Liver (tissue), 9 donors: ENCODE results near the gene SLC2A1. TPM values are rescaled to one million over a fixed set of nuclear protein-coding genes. Genes with fewer than 3 reads are reported as not detected.

Source experiments
- DNase-seq: peaks from one replicate; pipeline ENCODE4 v3.0.0-alpha.2; 2017; ENCODE audit warnings: low spot score
- H3K27ac ChIP-seq, 2 donors: one replicate each; pipeline ENCODE4 v1.7.0; 2013; ENCODE audit warnings: inconsistent platforms in 2 of 2, low read length in 2 of 2, control low read depth in 1 of 2, low read depth in 1 of 2, mild to moderate bottlenecking in 1 of 2
- H3K27me3 ChIP-seq, 4 donors: one replicate each; pipeline versions ENCODE4 v1.6.1 to v1.7.0; 2013; ENCODE audit warnings: low read length in 3 of 4, inconsistent platforms in 1 of 4, mild to moderate bottlenecking in 1 of 4, moderate library complexity in 1 of 4; ENCODE audit not compliant: control insufficient read depth in 4 of 4, insufficient read depth in 4 of 4
- H3K36me3 ChIP-seq, 4 donors: one replicate each; pipeline versions ENCODE4 v1.6.1 to v1.7.0; 2013; ENCODE audit warnings: low read length in 3 of 4, mild to moderate bottlenecking in 3 of 4, low read depth in 1 of 4, moderate library complexity in 1 of 4; ENCODE audit not compliant: control insufficient read depth in 4 of 4, insufficient read depth in 3 of 4
- H3K4me1 ChIP-seq, 4 donors: one replicate each; pipeline versions ENCODE4 v1.6.1 to v1.7.0; 2013; ENCODE audit warnings: low read length in 3 of 4, mild to moderate bottlenecking in 3 of 4, moderate library complexity in 1 of 4; ENCODE audit not compliant: control insufficient read depth in 4 of 4, insufficient read depth in 4 of 4
- H3K4me3 ChIP-seq, 3 donors: one replicate each; pipeline versions ENCODE4 v1.6.1 to v1.7.0; 2013; ENCODE audit warnings: low read length in 3 of 3, control low read depth in 1 of 3, low read depth in 1 of 3, mild to moderate bottlenecking in 1 of 3
- H3K9ac ChIP-seq, 2 donors: one replicate each; pipeline ENCODE4 v1.7.0; 2013; ENCODE audit warnings: low read length in 2 of 2, mild to moderate bottlenecking in 2 of 2, moderate library complexity in 2 of 2, control low read depth in 1 of 2, low read depth in 1 of 2
- H3K9me3 ChIP-seq, 4 donors: one replicate each; pipeline versions ENCODE4 v1.6.1 to v1.7.0; 2013; ENCODE audit warnings: low read length in 3 of 4; ENCODE audit not compliant: control insufficient read depth in 4 of 4
- EGR1 ChIP-seq, 2 donors: IDR thresholded peaks; 2 replicates each; pipeline ENCODE4 v1.6.1; 2016 to 2018; ENCODE audit warnings: antibody characterized with exemption in 2 of 2, low read depth in 2 of 2
- FOXA1 ChIP-seq: IDR thresholded peaks from 2 replicates; pipeline ENCODE4 v1.6.1; 2016; ENCODE audit warnings: antibody characterized with exemption
- FOXA2 ChIP-seq: IDR thresholded peaks from 2 replicates; pipeline ENCODE4 v1.6.1; 2016; ENCODE audit warnings: antibody characterized with exemption
- GABPA ChIP-seq, 2 donors: IDR thresholded peaks in 1 of 2; conservative IDR thresholded peaks in 1 of 2; 2 replicates each; pipeline ENCODE4 v1.6.1; 2016; ENCODE audit warnings: antibody characterized with exemption in 2 of 2, mild to moderate bottlenecking in 1 of 2, moderate library complexity in 1 of 2
- HNF4A ChIP-seq, 2 donors: conservative IDR thresholded peaks; 2 replicates each; pipeline ENCODE4 v1.6.1; 2016; ENCODE audit warnings: antibody characterized with exemption in 2 of 2, mild to moderate bottlenecking in 2 of 2
- HNF4G ChIP-seq: IDR thresholded peaks from 2 replicates; pipeline ENCODE4 v1.6.1; 2016; ENCODE audit warnings: antibody characterized with exemption
- JUND ChIP-seq, 2 donors: IDR thresholded peaks; 2 replicates each; pipeline ENCODE4 v1.6.1; 2016; ENCODE audit warnings: antibody characterized with exemption in 2 of 2
- MAX ChIP-seq: IDR thresholded peaks from 2 replicates; pipeline ENCODE4 v1.6.1; 2016; ENCODE audit warnings: antibody characterized with exemption
- NR2F2 ChIP-seq: IDR thresholded peaks from 2 replicates; pipeline ENCODE4 v1.6.1; 2016; ENCODE audit warnings: antibody characterized with exemption
- RAD21 ChIP-seq, 2 donors: IDR thresholded peaks; 2 replicates each; pipeline ENCODE4 v1.6.1; 2016; ENCODE audit warnings: antibody characterized with exemption in 2 of 2, mild to moderate bottlenecking in 2 of 2
- REST ChIP-seq: IDR thresholded peaks from 2 replicates; pipeline ENCODE4 v1.6.1; 2016; ENCODE audit warnings: antibody characterized with exemption, mild to moderate bottlenecking
- RXRA ChIP-seq, 2 donors: IDR thresholded peaks; 2 replicates each; pipeline ENCODE4 v1.6.1; 2017 to 2018; ENCODE audit warnings: antibody characterized with exemption in 2 of 2, mild to moderate bottlenecking in 1 of 2
- SP1 ChIP-seq: IDR thresholded peaks from 2 replicates; pipeline ENCODE4 v1.6.1; 2018; ENCODE audit warnings: antibody characterized with exemption, mild to moderate bottlenecking
- TAF1 ChIP-seq: conservative IDR thresholded peaks from 2 replicates; pipeline ENCODE4 v1.6.1; 2016; ENCODE audit warnings: antibody characterized with exemption, mild to moderate bottlenecking
- YY1 ChIP-seq: IDR thresholded peaks from 2 replicates; pipeline ENCODE4 v1.6.1; 2016; ENCODE audit warnings: antibody characterized with exemption, mild to moderate bottlenecking
- WGBS: extraction: QIAGEN DNeasy Blood & Tissue Kit; methylation state at CpG from one replicate; pipeline ENCODE4 v1.1.7; 2013; 5-methylcytosine and 5-hydroxymethylcytosine counted together
- polyA plus RNA-seq, 2 donors: library from polyadenylated mRNA; stranded (reverse) in 1 of 2; unstranded in 1 of 2; fragments of 200-250 nt in 1 of 2; fragments of >200 nt in 1 of 2; fragmentation: Nextera tagmentation in 1 of 2; extraction: Ambion mirVana in 1 of 2; gene quantifications; one replicate each; pipeline versions ENCODE4 v1.2.1 to v1.2.3, GENCODE V29; 2013 to 2015
- total RNA-seq, 2 donors: library from RNA; depleted of rRNA; stranded (reverse); fragments of >200 nt; gene quantifications; one replicate each; pipeline ENCODE4 v1.2.3, GENCODE V29; 2014
- TF ChIP-seq, protein P1 (sequence below): fragments of 150-350 bp; IDR thresholded peaks from 2 replicates; pipeline ENCODE4 v1.5.1; 2017; ENCODE audit warnings: improper control_type of control experiment, low read depth, low read length; ENCODE audit not compliant: missing input control
- TF ChIP-seq, protein P2 (sequence below): IDR thresholded peaks from 2 replicates; pipeline ENCODE4 v1.6.1; 2016; ENCODE audit warnings: antibody characterized with exemption
- TF ChIP-seq, protein P3 (sequence below): IDR thresholded peaks from 2 replicates; pipeline ENCODE4 v1.6.1; 2016; ENCODE audit warnings: antibody characterized with exemption
- donor health status: healthy.
- donor health status: healthy.
- donor health status: healthy.
- donor health status: healthy.
- donor health status: healthy.

Gene SLC2A1
- total and polyA plus RNA-seq, 4 donors = 1.1 to 675 (median 3.0) TPM

- TF ChIP-seq, protein P1, sequence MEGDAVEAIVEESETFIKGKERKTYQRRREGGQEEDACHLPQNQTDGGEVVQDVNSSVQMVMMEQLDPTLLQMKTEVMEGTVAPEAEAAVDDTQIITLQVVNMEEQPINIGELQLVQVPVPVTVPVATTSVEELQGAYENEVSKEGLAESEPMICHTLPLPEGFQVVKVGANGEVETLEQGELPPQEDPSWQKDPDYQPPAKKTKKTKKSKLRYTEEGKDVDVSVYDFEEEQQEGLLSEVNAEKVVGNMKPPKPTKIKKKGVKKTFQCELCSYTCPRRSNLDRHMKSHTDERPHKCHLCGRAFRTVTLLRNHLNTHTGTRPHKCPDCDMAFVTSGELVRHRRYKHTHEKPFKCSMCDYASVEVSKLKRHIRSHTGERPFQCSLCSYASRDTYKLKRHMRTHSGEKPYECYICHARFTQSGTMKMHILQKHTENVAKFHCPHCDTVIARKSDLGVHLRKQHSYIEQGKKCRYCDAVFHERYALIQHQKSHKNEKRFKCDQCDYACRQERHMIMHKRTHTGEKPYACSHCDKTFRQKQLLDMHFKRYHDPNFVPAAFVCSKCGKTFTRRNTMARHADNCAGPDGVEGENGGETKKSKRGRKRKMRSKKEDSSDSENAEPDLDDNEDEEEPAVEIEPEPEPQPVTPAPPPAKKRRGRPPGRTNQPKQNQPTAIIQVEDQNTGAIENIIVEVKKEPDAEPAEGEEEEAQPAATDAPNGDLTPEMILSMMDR = no peak
- no peak for TF ChIP-seq JUND (IDR thresholded peaks at IDR 0.05)
- TF ChIP-seq HNF4G = no peak
- TF ChIP-seq FOXA2 = no peak
- TF ChIP-seq TAF1 = no peak
- TF ChIP-seq RAD21 (IDR thresholded peaks at IDR 0.05) = no peak
Measured at GRCh38 chr1:42971841-42972291, 13.2 kb upstream of the SLC2A1 start (continued).

DNA sequence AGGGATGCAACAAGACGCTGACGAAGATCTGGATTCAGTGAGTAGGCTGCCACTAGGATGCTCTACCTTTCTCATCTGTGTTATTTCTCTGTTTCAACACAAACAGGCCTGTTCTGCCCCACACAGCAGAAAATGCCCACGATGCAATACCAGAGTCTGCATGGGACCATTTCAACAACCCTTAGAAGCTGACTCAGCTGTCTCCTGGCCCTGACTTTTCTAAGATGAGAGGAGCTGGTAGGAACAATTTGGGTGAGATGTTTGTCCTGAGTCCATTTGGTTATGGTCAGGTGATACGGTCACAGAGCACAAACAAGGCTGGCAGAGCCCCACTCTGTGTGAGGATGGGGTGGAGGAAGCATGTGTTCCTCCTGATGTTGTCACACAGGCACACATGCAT is 11.5 kb upstream of the SLC2A1 start:
- no peak overlapping the region for H3K27ac ChIP-seq
- H3K4me1 ChIP-seq = no peaks in the 10 kb centered on the region
- TF ChIP-seq YY1 (no peak), JUND (IDR thresholded peaks at IDR 0.05) (no peak), EGR1 (IDR thresholded peaks at IDR 0.05; ENCODE audit: low read depth in 2 of 2) (no peak), FOXA2 (no peak), HNF4A (conservative IDR thresholded peaks at IDR 0.05) (no peak), RXRA (IDR thresholded peaks at IDR 0.05) (no peak), SP1 (no peak), HNF4G (no peak), RAD21 (IDR thresholded peaks at IDR 0.05) (no peak), TAF1 (no peak), FOXA1 (no peak), NR2F2 (no peak), REST (no peak), GABPA (IDR thresholded peaks at IDR 0.05 in 1 of 2, conservative IDR thresholded peaks at IDR 0.05 in 1 of 2) (no peak), MAX (no peak)
- TF ChIP-seq, protein P2, sequence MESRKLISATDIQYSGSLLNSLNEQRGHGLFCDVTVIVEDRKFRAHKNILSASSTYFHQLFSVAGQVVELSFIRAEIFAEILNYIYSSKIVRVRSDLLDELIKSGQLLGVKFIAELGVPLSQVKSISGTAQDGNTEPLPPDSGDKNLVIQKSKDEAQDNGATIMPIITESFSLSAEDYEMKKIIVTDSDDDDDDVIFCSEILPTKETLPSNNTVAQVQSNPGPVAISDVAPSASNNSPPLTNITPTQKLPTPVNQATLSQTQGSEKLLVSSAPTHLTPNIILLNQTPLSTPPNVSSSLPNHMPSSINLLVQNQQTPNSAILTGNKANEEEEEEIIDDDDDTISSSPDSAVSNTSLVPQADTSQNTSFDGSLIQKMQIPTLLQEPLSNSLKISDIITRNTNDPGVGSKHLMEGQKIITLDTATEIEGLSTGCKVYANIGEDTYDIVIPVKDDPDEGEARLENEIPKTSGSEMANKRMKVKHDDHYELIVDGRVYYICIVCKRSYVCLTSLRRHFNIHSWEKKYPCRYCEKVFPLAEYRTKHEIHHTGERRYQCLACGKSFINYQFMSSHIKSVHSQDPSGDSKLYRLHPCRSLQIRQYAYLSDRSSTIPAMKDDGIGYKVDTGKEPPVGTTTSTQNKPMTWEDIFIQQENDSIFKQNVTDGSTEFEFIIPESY = no peak
- TF ChIP-seq, protein P1 = no peak
- TF ChIP-seq, protein P3, sequence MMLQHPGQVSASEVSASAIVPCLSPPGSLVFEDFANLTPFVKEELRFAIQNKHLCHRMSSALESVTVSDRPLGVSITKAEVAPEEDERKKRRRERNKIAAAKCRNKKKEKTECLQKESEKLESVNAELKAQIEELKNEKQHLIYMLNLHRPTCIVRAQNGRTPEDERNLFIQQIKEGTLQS = no peak
- no peak overlapping the region for H3K9ac ChIP-seq
- H3K4me3 ChIP-seq = no peak overlapping the region
- H3K27me3 ChIP-seq = no peaks in the 10 kb centered on the region
- WGBS = 85% methylated on average over 4 of the region's 4 CpGs
- DNase-seq = no peak
- no peaks in the 10 kb centered on the region for H3K9me3 ChIP-seq
- no peaks in the 10 kb centered on the region for H3K36me3 ChIP-seq
